CD4-positive, alpha-beta T cell (primary cell): ENCODE measurements around the gene FRMD6. TPM values are rescaled to one million over a fixed set of nuclear protein-coding genes. Genes with fewer than 3 reads are reported as not detected.

Source experiments
- ATAC-seq: fragments of 200-7000 bp; cut with Tn5 transposase; one replicate; pipeline ENCODE4 v1.10.0; 2022; ENCODE audit warnings: mild to moderate bottlenecking; ENCODE audit not compliant: poor library complexity
- CTCF ChIA-PET: fragments of 350-600 bp; sonication (Branson Sonifier 250); formaldehyde crosslinking; loops from one replicate; lab custom pipeline; 2021; ENCODE audit warnings: antibody characterized with exemption, inconsistent platforms; lab: Charles Lee
- POLR2A ChIA-PET: fragments of 350-600 bp; sonication (Branson Sonifier 250); formaldehyde crosslinking; loops from one replicate; lab custom pipeline; 2021; ENCODE audit warnings: antibody characterized with exemption, inconsistent platforms; lab: Charles Lee
- DNase-seq, 14 experiments: peaks; one replicate each; pipeline ENCODE4 v3.0.0-alpha.2; 2013 to 2020; ENCODE audit warnings: mixed read lengths in 2 of 14
- H3K27ac ChIP-seq, 2 donors: one replicate each; pipeline versions ENCODE4 v1.5.1 to v1.7.0; 2013; ENCODE audit warnings: low read length in 2 of 2, low read depth in 1 of 2, mild to moderate bottlenecking in 1 of 2
- H3K27me3 ChIP-seq, 2 experiments: 1 replicate in 1 of 2; 2 replicates in 1 of 2; pipeline versions ENCODE4 v1.6.1 to v1.7.0; 2013; ENCODE audit warnings: low read length in 2 of 2, control low read depth in 1 of 2, mild to moderate bottlenecking in 1 of 2, moderate library complexity in 1 of 2; ENCODE audit not compliant: insufficient read depth in 2 of 2, control insufficient read depth in 1 of 2
- H3K36me3 ChIP-seq: one replicate; pipeline ENCODE4 v1.6.1; 2013; ENCODE audit warnings: low read length, control low read depth; ENCODE audit not compliant: insufficient read depth
- H3K4me1 ChIP-seq: one replicate; pipeline ENCODE4 v1.6.1; 2013; ENCODE audit warnings: low read length, control low read depth; ENCODE audit not compliant: insufficient read depth
- H3K4me3 ChIP-seq: one replicate; pipeline ENCODE4 v1.5.1; 2013; ENCODE audit warnings: mild to moderate bottlenecking, low read length, moderate library complexity
- H3K9me3 ChIP-seq, 2 experiments: 1 replicate in 1 of 2; 2 replicates in 1 of 2; pipeline versions ENCODE4 v1.6.1 to v1.7.0; 2013; ENCODE audit warnings: low read length in 2 of 2, mild to moderate bottlenecking in 2 of 2, control low read depth in 1 of 2, moderate library complexity in 1 of 2; ENCODE audit not compliant: control insufficient read depth in 1 of 2, insufficient read depth in 1 of 2
- H3K27ac Mint-ChIP-seq: one replicate; pipeline ENCODE4 v1.8.0; 2020; ENCODE audit warnings: mixed read lengths
- H3K27me3 Mint-ChIP-seq: one replicate; pipeline ENCODE4 v1.8.0; 2021; ENCODE audit warnings: mixed read lengths
- H3K36me3 Mint-ChIP-seq: one replicate; pipeline ENCODE4 v1.8.0; 2021; ENCODE audit warnings: low read depth, mixed read lengths
- H3K4me1 Mint-ChIP-seq: one replicate; pipeline ENCODE4 v1.8.0; 2021; ENCODE audit warnings: low read depth, mixed read lengths
- H3K4me3 Mint-ChIP-seq: one replicate; pipeline ENCODE4 v1.8.0; 2020; ENCODE audit warnings: mild to moderate bottlenecking, mixed read lengths
- H3K9me3 Mint-ChIP-seq: one replicate; pipeline ENCODE4 v1.8.0; 2020; ENCODE audit warnings: mixed read lengths
- intact Hi-C, 2 experiments: fragments of 100-400 bp; cut with DNase I in 1 of 2; cut with micrococcal nuclease in 1 of 2; formaldehyde crosslinking; loops; one replicate each; pipeline versions ENCODE4 v1.15.1 to v1.9.0; 2023 to 2025; cut with DNase I, micrococcal nuclease
- total RNA-seq, 174 experiments: library from RNA in 2 of 174; stranded (reverse) in 2 of 174; gene quantifications; one replicate each; pipeline ENCODE4 v1.2.3 and lab custom pipeline; 2021 to 2026
- TF ChIP-seq, protein P1 (sequence below): fragments of 200-600 bp; IDR thresholded peaks from one replicate; pipeline ENCODE4 v1.8.0; 2022; ENCODE audit warnings: antibody characterized with exemption, mild to moderate bottlenecking

Gene FRMD6
- total RNA-seq, 2 experiments from 2014 or later, result 1.4 to 1.5 TPM

DNA sequence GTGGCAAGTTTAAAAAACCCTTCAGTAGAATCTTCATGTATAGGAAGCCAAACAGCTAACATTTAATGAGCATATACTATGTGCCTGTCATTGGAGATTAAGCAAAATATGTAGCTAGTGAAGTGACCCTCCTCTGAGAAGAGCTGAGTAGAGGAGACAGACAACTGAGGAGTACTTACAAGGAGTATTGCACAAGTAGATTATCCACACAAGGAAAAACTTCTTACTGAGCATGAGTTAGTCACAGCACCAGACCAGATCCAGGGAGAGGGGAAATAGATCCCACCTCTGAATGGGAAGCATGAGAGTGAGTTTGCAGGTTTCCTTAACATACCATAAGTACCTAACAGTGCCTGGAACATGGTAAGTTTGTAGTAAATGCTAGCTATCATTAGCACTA, 33.0 kb downstream of the FRMD6 start:
- no peaks in the 10 kb centered on the region for H3K4me1 ChIP-seq
- H3K27me3 Mint-ChIP-seq, result peaks cover 9% of the 10 kb centered on the region
- intact Hi-C loops, result no loop called here
- TF ChIP-seq, protein P1, sequence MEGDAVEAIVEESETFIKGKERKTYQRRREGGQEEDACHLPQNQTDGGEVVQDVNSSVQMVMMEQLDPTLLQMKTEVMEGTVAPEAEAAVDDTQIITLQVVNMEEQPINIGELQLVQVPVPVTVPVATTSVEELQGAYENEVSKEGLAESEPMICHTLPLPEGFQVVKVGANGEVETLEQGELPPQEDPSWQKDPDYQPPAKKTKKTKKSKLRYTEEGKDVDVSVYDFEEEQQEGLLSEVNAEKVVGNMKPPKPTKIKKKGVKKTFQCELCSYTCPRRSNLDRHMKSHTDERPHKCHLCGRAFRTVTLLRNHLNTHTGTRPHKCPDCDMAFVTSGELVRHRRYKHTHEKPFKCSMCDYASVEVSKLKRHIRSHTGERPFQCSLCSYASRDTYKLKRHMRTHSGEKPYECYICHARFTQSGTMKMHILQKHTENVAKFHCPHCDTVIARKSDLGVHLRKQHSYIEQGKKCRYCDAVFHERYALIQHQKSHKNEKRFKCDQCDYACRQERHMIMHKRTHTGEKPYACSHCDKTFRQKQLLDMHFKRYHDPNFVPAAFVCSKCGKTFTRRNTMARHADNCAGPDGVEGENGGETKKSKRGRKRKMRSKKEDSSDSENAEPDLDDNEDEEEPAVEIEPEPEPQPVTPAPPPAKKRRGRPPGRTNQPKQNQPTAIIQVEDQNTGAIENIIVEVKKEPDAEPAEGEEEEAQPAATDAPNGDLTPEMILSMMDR, result no peak
- ATAC-seq (no peak), DNase-seq (no peak)
- H3K27me3 ChIP-seq, result no peaks in the 10 kb centered on the region
- no peak overlapping the region for H3K27ac ChIP-seq
- POLR2A ChIA-PET, result no interaction called here
- CTCF ChIA-PET, result interaction anchor here (0.9 to 1.3 kb wide), 2 partner anchors 8 to 20 kb away, joined by 3 read pairs; no protein-coding TSS in a partner anchor
- H3K4me1 Mint-ChIP-seq, result no peaks in the 10 kb centered on the region
- H3K27ac Mint-ChIP-seq, result no peak overlapping the region
- no peaks in the 10 kb centered on the region for H3K9me3 ChIP-seq
- H3K4me3 Mint-ChIP-seq, result no peak overlapping the region
- H3K9me3 Mint-ChIP-seq, result no peaks in the 10 kb centered on the region
- H3K36me3 ChIP-seq, result no peaks in the 10 kb centered on the region
- H3K36me3 Mint-ChIP-seq, result no peaks in the 10 kb centered on the region
- no peak overlapping the region for H3K4me3 ChIP-seq

DNA sequence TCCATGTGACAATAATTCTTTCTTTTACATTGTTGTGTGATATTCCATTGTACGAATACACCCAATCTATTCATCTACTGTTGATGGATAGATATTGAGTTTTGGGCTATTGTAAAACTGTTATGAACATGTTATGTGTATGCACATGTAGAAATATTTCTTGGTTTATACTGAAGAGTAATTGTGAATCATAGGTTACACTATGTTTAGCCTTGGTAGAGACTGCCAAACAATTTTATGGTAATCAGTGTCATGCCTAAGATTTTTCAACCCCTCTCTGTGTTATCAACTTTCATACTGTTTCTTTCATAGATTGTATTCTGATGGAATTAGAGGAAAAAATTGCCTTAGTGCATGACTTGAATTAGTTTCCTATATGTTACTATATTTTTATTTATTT, 39.5 kb downstream of the FRMD6 start:
- H3K36me3 ChIP-seq, result no peaks in the 10 kb centered on the region
- no peak overlapping the region for H3K27ac Mint-ChIP-seq
- CTCF ChIA-PET, result no interaction called here
- H3K9me3 Mint-ChIP-seq, result no peaks in the 10 kb centered on the region
- no peaks in the 10 kb centered on the region for H3K4me1 Mint-ChIP-seq
- H3K36me3 Mint-ChIP-seq, result no peaks in the 10 kb centered on the region
- TF ChIP-seq, protein P1, result no peak
- no peaks in the 10 kb centered on the region for H3K4me1 ChIP-seq
- peaks cover 4% of the 10 kb centered on the region for H3K27me3 Mint-ChIP-seq
- no peaks in the 10 kb centered on the region for H3K9me3 ChIP-seq
- ATAC-seq, result no peak
- H3K4me3 Mint-ChIP-seq, result no peak overlapping the region
- POLR2A ChIA-PET, result no interaction called here
- intact Hi-C loops, result no loop called here
- DNase-seq, result no peak
- no peak overlapping the region for H3K4me3 ChIP-seq
- no peaks in the 10 kb centered on the region for H3K27me3 ChIP-seq
- H3K27ac ChIP-seq, result no peak overlapping the region

DNA sequence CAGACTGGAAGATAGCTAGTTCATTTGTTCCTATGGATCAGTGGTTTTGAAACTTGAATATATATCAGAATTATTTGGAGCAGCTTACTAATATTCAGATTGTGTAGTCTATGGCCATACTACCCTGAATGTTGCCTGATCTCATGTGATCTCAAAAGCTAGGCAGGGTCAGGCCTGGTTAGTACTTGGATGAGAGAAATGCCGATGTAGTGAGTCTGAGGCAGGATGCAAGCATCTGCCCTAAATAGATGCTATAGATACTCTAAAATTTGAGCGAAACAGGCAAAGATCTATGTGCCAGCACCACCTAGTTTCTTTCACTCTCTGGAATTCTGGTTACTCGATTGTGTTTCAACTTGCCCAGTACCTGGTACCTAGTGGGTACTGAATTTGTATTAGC, 40.9 kb downstream of the FRMD6 start:
- H3K27ac Mint-ChIP-seq, result no peak overlapping the region
- intact Hi-C loops, result no loop called here
- TF ChIP-seq, protein P1, result no peak
- Histone ChIP-seq H3K27ac (no peak overlapping the region), H3K36me3 (no peaks in the 10 kb centered on the region), H3K4me1 (no peaks in the 10 kb centered on the region), H3K4me3 (no peak overlapping the region), H3K27me3 (no peaks in the 10 kb centered on the region), H3K9me3 (no peaks in the 10 kb centered on the region)
- no peaks in the 10 kb centered on the region for H3K9me3 Mint-ChIP-seq
- ChIA-PET CTCF (interaction anchor here (1.0 kb wide), 1 partner anchor 8 kb away, joined by 3 read pairs; no protein-coding TSS in a partner anchor), POLR2A (no interaction called here)
- H3K27me3 Mint-ChIP-seq, result peaks cover 4% of the 10 kb centered on the region
- no peaks in the 10 kb centered on the region for H3K4me1 Mint-ChIP-seq
- DNase-seq, result no peak
- no peaks in the 10 kb centered on the region for H3K36me3 Mint-ChIP-seq
- ATAC-seq, result no peak
- H3K4me3 Mint-ChIP-seq, result no peak overlapping the region
